T-helper 1 cell treated with Interleukin-12 subunit alpha and Interleukin-12 subunit beta and Interleukin-4 antibody, amounts not matched to agents 30 μg/mL and 1 μg/mL, for 36 hours (primary cell): Measurements from ENCODE around the gene SSNA1.

Experiments used
- H3K27ac Mint-ChIP-seq: one replicate; pipeline ENCODE4 v1.8.0; 2021; ENCODE audit warnings: mild to moderate bottlenecking, mixed read lengths
- H3K27me3 Mint-ChIP-seq: one replicate; pipeline ENCODE4 v1.8.0; 2021; ENCODE audit warnings: low read depth, mixed read lengths
- H3K36me3 Mint-ChIP-seq: one replicate; pipeline ENCODE4 v1.8.0; 2021; ENCODE audit warnings: low read depth, mixed read lengths
- H3K4me1 Mint-ChIP-seq: one replicate; pipeline ENCODE4 v1.8.0; 2021; ENCODE audit warnings: low read depth, mixed read lengths
- H3K4me3 Mint-ChIP-seq: one replicate; pipeline ENCODE4 v1.8.0; 2021; ENCODE audit warnings: mild to moderate bottlenecking, moderate library complexity, mixed read lengths
- H3K9me3 Mint-ChIP-seq: one replicate; pipeline ENCODE4 v1.8.0; 2021; ENCODE audit warnings: mixed read lengths

SSNA1 gene

DNA sequence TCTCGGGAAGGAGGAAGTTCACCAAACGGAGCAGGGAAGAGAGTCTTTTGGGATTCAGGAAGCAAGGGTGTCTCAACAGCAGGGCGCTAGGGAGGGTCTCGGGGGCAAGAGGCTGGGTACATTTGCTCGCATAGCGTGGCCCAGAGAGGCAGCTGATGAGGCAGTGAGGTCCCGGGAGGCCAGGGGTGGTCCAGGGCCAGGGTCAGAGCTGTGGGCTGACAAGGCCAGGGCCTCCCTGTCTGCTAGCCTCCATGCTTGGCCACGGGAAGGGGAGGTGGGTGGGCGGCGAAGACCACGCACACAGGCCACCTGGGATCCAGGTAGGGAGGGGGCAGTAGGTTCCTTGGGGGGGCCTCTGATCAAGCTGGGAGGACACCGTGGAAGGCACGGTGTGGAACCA is 23.1 kb downstream of the SSNA1 start:
- Mint-ChIP-seq H3K4me1 (peaks cover 11% of the 10 kb centered on the region), H3K4me3 (no peak overlapping the region), H3K27ac (no peak overlapping the region), H3K36me3 (peaks cover 18% of the 10 kb centered on the region), H3K27me3 (no peaks in the 10 kb centered on the region), H3K9me3 (no peaks in the 10 kb centered on the region)

DNA sequence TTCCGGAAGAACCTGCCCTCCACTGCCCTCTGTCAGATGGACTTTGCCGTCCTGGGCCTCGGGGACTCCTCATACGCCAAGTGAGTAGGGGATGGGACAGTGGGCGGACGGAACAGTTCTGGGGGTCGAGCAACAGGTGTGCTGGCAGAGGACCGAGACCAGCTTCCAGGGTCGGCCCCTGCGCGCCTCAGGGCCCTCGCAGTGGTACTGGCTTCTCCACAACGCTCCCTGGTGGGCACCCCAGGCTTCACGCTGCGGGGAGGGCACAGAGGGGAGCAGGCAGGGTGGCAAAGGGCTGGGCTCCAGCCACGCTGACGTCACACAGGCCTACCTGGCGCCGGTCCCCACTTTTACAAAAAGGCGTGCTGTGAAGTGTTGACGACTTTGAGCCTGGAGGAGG is 24.0 kb downstream of the SSNA1 start:
- Mint-ChIP-seq H3K27me3 (no peaks in the 10 kb centered on the region), H3K4me1 (peaks cover 1% of the 10 kb centered on the region), H3K4me3 (no peak overlapping the region), H3K36me3 (peaks cover 8% of the 10 kb centered on the region), H3K27ac (no peak overlapping the region), H3K9me3 (no peaks in the 10 kb centered on the region)

DNA sequence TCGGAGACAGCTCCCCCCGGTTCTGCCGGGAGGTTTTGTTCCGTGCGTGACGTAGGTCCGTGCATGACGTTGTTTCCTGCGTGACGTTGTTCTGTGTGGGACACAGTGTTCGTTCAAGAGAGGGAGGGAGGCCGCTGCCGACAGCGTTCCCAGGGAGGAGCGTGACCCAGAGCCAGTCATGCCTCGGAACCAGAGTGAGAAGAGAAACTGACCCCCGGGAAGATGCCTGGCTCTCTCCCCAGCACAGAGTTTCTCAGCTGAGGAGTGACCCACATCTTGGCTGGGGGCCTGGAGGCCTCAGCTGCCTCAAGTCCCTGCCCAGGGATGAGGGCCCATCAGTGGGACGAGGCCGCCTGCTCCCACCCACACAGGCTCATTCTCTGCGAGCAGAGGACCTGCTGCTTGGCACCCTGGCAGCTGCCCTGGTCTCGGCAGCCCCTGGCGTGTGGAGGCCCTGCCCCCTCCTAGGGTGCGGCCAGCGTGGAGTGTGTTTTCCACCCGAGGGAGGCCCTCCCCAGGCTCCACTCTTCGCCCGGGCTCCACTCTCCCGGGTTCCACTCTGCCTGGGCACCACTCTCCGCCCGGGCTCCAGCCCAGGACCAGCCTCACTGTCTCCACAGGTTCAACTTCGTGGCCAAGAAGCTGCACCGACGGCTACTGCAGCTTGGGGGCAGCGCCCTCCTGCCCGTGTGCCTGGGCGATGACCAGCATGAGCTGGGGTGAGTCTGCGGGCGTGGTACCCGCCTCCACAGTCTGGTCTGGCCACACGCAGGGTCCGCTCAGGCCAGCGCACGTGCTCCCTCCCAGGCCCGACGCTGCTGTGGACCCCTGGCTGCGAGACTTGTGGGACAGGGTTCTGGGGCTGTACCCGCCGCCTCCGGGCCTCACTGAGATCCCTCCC is 24.9 kb downstream of the SSNA1 start:
- no peaks in the 10 kb centered on the region for H3K9me3 Mint-ChIP-seq
- H3K27me3 Mint-ChIP-seq = no peaks in the 10 kb centered on the region
- no peaks in the 10 kb centered on the region for H3K4me1 Mint-ChIP-seq
- H3K36me3 Mint-ChIP-seq = peaks cover 6% of the 10 kb centered on the region
- no peak overlapping the region for H3K27ac Mint-ChIP-seq
- no peak overlapping the region for H3K4me3 Mint-ChIP-seq

DNA sequence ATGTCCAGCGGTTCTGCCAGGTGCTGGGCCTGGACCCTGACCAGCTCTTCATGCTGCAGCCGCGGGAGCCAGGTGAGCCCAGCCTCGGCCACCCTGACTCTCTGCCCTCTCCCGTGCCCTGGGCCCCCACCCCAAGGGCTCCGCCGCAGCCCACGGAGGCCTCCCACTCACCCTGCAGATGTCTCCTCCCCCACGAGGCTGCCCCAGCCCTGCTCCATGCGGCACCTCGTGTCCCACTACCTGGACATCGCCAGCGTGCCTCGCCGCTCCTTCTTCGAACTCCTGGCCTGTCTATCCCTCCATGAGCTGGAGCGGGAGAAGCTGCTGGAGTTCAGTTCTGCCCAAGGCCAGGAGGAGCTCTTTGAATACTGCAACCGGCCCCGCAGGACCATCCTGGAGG is 26.1 kb downstream of the SSNA1 start:
- H3K27me3 Mint-ChIP-seq = no peaks in the 10 kb centered on the region
- H3K27ac Mint-ChIP-seq = no peak overlapping the region
- no peaks in the 10 kb centered on the region for H3K4me1 Mint-ChIP-seq
- H3K4me3 Mint-ChIP-seq = no peak overlapping the region
- H3K36me3 Mint-ChIP-seq = no peaks in the 10 kb centered on the region
- no peaks in the 10 kb centered on the region for H3K9me3 Mint-ChIP-seq

GRCh38 chr9:137215196-137215986 is 26.9 kb downstream of the SSNA1 start:
- Mint-ChIP-seq H3K9me3 (no peaks in the 10 kb centered on the region), H3K4me1 (no peaks in the 10 kb centered on the region), H3K36me3 (no peaks in the 10 kb centered on the region), H3K27me3 (no peaks in the 10 kb centered on the region), H3K4me3 (no peak overlapping the region), H3K27ac (no peak overlapping the region)

DNA sequence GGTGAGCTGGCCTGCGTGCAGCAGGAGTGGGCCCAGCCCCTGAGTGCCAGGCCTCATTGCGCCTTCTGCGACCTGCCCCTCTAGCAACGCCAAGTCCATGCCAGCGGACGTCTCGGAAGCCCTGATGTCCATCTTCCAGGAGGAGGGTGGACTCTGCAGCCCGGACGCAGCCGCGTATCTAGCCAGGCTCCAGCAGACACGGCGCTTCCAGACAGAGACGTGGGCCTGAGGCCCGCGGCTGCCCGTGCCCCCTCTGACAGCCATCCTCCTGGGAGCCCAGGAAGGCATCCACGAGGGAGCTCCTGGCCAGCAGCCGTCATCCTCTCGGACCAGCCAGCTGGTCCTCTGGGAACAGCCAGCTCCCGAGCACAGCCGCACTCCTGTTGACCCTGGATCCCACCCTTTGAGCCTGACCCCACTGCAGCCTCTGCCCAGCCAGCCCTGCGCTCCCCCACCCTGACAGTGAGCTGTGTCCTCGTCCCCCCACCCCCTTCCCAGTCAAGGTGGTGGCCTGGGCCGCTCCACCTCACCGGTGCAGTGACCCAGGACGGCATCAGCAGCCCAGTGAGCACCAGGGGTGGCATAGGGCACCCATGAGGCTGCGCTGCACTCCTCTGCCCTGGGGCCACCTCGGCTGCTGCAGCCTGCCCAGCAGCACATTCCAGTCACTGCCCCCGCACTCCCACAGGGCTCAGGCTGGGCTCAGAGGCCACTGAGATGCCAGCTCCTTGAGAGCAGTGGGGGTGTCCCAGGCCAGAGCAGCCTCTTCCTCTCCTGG is 27.9 kb downstream of the SSNA1 start:
- H3K27me3 Mint-ChIP-seq = no peaks in the 10 kb centered on the region
- H3K36me3 Mint-ChIP-seq = no peaks in the 10 kb centered on the region
- no peak overlapping the region for H3K27ac Mint-ChIP-seq
- no peaks in the 10 kb centered on the region for H3K4me1 Mint-ChIP-seq
- no peaks in the 10 kb centered on the region for H3K9me3 Mint-ChIP-seq
- no peak overlapping the region for H3K4me3 Mint-ChIP-seq

GRCh38 chr9:137217276-137218211 is 29.1 kb downstream of the SSNA1 start:
- Mint-ChIP-seq H3K27me3 (no peaks in the 10 kb centered on the region), H3K4me1 (no peaks in the 10 kb centered on the region), H3K27ac (no peak overlapping the region), H3K4me3 (no peak overlapping the region), H3K36me3 (no peaks in the 10 kb centered on the region), H3K9me3 (no peaks in the 10 kb centered on the region)

DNA sequence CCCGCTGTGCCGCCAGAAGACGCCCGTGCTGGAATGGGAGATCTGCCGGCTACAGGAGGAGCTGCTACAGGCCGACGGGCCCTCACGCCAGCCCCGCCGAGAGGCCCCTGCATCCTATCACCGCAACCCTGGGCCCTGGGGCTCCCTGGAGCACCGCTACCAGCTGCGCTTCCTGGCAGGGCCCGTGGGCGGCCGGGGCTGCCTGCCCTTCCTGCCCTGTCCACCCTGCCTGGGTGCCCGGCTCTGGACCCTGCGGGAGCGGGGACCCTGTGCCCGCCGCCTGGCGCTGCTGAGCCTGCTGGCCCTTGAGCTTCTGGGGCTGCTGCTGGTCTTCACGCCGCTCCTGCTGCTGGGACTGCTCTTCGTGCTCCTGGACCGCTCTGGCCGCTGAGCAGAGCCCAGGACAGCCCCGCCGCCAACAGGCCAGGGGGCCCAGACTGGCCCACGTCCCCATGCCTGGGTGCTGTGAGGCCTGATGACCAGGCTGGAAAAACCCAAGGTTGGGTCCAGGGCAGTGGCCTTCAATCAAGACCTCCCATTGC is 29.8 kb downstream of the SSNA1 start:
- Mint-ChIP-seq H3K4me3 (no peak overlapping the region), H3K4me1 (no peaks in the 10 kb centered on the region), H3K27me3 (no peaks in the 10 kb centered on the region), H3K27ac (no peak overlapping the region), H3K9me3 (no peaks in the 10 kb centered on the region), H3K36me3 (no peaks in the 10 kb centered on the region)

DNA sequence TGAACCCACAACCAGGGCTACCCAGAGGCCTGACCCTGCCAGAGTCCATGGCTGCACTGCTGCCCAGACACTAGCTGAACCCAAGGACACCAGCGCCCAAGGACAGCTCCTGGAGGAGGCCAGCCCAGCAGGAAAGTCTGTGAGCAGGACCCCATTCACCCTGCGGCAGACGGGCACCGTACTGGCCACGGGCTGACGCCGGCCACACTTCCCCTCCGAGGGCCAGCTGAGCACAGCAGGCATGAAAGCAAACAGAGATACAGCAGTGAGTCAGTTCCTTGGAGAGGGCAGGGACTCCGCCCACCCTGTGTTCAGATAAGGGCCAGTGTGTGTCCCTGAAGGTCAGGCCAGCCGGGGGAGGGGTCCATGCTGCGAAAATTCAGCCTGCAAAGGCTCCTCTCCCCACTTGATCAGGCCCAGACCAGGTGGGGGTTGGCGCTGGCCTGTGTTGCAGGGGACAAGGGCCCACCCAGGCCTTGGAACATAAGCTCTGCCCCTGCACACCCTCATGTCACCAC is 30.3 kb downstream of the SSNA1 start:
- Mint-ChIP-seq H3K27ac (no peak overlapping the region), H3K4me3 (no peak overlapping the region), H3K36me3 (no peaks in the 10 kb centered on the region), H3K4me1 (no peaks in the 10 kb centered on the region), H3K9me3 (no peaks in the 10 kb centered on the region), H3K27me3 (no peaks in the 10 kb centered on the region)

GRCh38 chr9:137219757-137220316 is 31.4 kb downstream of the SSNA1 start:
- no peak overlapping the region for H3K27ac Mint-ChIP-seq
- no peaks in the 10 kb centered on the region for H3K27me3 Mint-ChIP-seq
- no peaks in the 10 kb centered on the region for H3K4me1 Mint-ChIP-seq
- H3K36me3 Mint-ChIP-seq = no peaks in the 10 kb centered on the region
- no peaks in the 10 kb centered on the region for H3K9me3 Mint-ChIP-seq
- H3K4me3 Mint-ChIP-seq = no peak overlapping the region

GRCh38 chr9:137220317-137221094 is 32.0 kb downstream of the SSNA1 start:
- no peaks in the 10 kb centered on the region for H3K9me3 Mint-ChIP-seq
- H3K4me1 Mint-ChIP-seq = no peaks in the 10 kb centered on the region
- peak overlapping the region; percentile 53 for H3K4me3 Mint-ChIP-seq
- no peaks in the 10 kb centered on the region for H3K27me3 Mint-ChIP-seq
- H3K27ac Mint-ChIP-seq = no peak overlapping the region
- H3K36me3 Mint-ChIP-seq = no peaks in the 10 kb centered on the region

GRCh38 chr9:137221095-137221505 is 32.6 kb downstream of the SSNA1 start:
- H3K27me3 Mint-ChIP-seq = no peaks in the 10 kb centered on the region
- no peak overlapping the region for H3K27ac Mint-ChIP-seq
- H3K4me1 Mint-ChIP-seq = no peaks in the 10 kb centered on the region
- H3K4me3 Mint-ChIP-seq = peak overlapping the region; percentile 53
- no peaks in the 10 kb centered on the region for H3K36me3 Mint-ChIP-seq
- no peaks in the 10 kb centered on the region for H3K9me3 Mint-ChIP-seq
